HG03520 (cell line): ENCODE results near the gene MEIG1.
"Not testable (repeated sequence)": the region's sequence is repeated elsewhere in the genome, so short reads cannot be mapped to it uniquely, and the experiment has no call there.

Experiments
- ATAC-seq: cut with Tn5 transposase; IDR thresholded peaks from one replicate; pipeline ENCODE4 v1.9.1; 2021; ENCODE audit warnings: mild to moderate bottlenecking, moderate library complexity; ENCODE audit not compliant: unreplicated experiment

The MEIG1 gene, protein sequence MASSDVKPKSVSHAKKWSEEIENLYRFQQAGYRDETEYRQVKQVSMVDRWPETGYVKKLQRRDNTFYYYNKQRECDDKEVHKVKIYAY

GRCh38 chr10:14959221-14960057, at the start of gene MEIG1:
TSS of gene MEIG1 (plus strand) at chr10:14959388. CDS start at chr10:14966469, 7,081 bp downstream.
- peak; percentile 73 for ATAC-seq

- ATAC-seq: no peak
These were observed 48.2 kb upstream of the MEIG1 start for GRCh38 chr10:14910953-14911352.

- no peak for ATAC-seq
These were observed 47.4 kb upstream of the MEIG1 start for GRCh38 chr10:14911801-14912200.

GRCh38 chr10:14916600-14916999, 42.6 kb upstream of the MEIG1 start:
- ATAC-seq: no peak

GRCh38 chr10:14917827-14918226, 41.4 kb upstream of the MEIG1 start:
- ATAC-seq: no peak

GRCh38 chr10:14918964-14919363, 40.2 kb upstream of the MEIG1 start:
- ATAC-seq: no peak

GRCh38 chr10:14924013-14924412, 35.2 kb upstream of the MEIG1 start:
- ATAC-seq: no peak

DNA sequence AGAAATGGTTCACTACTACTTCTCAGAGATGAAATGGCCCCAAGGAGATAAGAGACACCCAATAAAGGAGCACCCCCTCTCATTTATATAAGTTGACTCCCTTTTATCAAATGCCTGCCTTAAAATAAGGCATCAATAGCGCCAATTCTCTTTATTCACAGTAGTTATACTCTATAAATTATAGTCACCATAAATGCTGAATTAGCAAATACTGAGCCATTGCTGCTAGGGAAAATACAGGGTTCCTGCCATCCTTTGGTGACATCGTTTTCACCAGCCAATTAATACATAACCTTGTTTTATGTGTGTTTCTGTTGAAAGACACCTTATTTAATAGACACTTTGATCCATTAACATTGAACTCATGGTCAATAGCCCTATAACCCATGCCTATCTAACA, 33.9 kb upstream of the MEIG1 start:
- no peak for ATAC-seq

DNA sequence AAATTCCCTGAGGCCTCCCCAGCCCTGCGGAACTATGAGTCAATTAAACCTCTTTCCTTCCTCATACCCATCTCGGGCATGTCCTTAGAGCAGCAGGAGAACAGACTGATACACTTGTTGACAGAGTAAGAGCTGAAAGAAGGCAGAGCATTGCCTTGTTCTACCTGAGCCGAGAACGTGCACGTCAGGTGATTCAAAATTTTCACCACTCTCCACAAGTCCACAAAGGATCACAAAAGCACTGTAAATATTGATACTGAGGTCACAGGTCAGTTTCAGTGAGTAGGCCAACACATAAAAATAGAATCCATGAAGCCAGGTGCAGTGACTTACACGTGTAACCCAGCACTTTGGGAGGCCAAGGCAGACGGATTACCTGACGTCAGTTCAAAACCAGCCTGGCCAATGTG, 33.1 kb upstream of the MEIG1 start:
- no peak for ATAC-seq

- ATAC-seq: peak; percentile 98
These were observed 32.3 kb upstream of the MEIG1 start for GRCh38 chr10:14926722-14927416.

DNA sequence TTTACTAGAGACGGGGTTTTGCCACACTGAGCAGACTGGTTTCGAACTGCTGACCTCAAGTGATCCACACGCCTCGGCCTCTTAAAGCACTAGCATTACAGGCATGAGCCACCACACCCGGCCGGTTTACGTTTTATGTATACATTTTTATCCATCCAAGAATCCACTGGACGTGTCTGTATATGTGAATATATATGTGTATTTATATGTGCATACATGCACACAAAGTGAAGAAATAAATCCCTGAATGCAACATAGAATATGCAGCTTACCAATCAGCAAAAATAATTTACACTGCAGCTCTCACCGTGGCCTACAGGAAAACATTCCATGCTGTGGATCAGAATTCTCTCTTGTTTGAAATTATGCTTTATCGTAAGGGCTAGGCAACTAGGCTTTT, 28.6 kb upstream of the MEIG1 start:
- no peak for ATAC-seq

- no peak for ATAC-seq
These were observed 22.6 kb upstream of the MEIG1 start for GRCh38 chr10:14936584-14936983.

GRCh38 chr10:14938971-14939370, 20.2 kb upstream of the MEIG1 start:
- not testable (repeated sequence) for ATAC-seq

GRCh38 chr10:14942147-14942949, 16.8 kb upstream of the MEIG1 start:
- ATAC-seq: peak; percentile 76

- not testable (repeated sequence) for ATAC-seq
These were observed 16.2 kb upstream of the MEIG1 start for GRCh38 chr10:14942950-14943338.

DNA sequence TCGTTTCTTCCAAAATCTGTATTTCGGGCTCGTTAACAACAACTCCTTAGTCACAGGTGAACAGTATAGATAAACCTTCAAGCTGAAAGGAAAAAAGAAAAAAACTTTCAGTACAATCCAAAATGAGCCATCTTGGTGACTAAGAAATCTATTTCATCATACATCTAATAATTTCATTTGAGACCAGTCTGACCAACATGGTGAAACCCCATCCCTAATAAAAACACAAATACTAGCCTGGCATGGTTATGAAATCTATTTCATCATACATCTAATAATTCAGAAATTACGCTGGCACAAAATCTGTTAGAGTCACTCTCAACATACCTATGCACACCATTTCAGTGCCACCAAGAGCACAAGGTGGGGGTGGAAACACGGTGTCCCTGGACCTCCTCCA, 14.1 kb upstream of the MEIG1 start:
- ATAC-seq: no peak

GRCh38 chr10:14947268-14947667, 11.9 kb upstream of the MEIG1 start:
- no peak for ATAC-seq

- ATAC-seq: no peak
These were observed 9.9 kb upstream of the MEIG1 start for GRCh38 chr10:14949291-14949690.

DNA sequence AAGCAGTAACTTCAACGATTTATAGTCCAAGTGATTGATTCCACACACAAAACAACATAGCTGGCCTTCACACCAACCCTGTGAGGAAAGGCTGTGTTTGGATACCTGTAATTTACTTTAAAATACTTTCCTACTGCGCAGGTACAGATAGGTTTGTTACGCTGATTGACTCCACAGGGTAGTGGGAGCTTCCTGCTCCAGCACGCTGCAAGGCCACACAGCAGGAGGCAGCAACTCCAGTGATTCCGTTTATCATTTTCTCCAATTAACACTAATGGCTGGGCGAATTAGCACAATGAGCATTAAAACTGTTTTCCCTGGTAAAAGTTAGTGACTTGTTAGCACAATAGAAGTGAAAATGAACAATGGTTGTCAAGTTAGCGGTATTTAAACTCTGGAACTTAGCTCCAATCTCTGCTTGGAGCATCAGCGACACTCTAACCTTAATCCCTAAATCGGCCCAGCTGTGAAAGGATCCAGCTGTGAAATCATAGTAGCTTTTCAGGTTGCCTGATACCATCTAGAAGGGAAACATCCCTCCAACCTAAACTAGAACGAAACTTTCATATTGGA, 6.3 kb upstream of the MEIG1 start:
- ATAC-seq: no peak

- ATAC-seq: peak; percentile 39
These were observed 5.7 kb upstream of the MEIG1 start for GRCh38 chr10:14953424-14954000.
